Activated CD4-positive, CD25-positive, alpha-beta regulatory T cell treated with anti-CD3 and anti-CD28 coated beads, Interleukin-2, amount 50 U/mL, for 16 hours (primary cell): Measurements from ENCODE around the gene FERMT1.

ENCODE experiments used
- DNase-seq: peaks from one replicate; pipeline ENCODE4 v3.0.0-alpha.2; 2020; ENCODE audit warnings: low read depth, low spot score

FERMT1 gene

DNA sequence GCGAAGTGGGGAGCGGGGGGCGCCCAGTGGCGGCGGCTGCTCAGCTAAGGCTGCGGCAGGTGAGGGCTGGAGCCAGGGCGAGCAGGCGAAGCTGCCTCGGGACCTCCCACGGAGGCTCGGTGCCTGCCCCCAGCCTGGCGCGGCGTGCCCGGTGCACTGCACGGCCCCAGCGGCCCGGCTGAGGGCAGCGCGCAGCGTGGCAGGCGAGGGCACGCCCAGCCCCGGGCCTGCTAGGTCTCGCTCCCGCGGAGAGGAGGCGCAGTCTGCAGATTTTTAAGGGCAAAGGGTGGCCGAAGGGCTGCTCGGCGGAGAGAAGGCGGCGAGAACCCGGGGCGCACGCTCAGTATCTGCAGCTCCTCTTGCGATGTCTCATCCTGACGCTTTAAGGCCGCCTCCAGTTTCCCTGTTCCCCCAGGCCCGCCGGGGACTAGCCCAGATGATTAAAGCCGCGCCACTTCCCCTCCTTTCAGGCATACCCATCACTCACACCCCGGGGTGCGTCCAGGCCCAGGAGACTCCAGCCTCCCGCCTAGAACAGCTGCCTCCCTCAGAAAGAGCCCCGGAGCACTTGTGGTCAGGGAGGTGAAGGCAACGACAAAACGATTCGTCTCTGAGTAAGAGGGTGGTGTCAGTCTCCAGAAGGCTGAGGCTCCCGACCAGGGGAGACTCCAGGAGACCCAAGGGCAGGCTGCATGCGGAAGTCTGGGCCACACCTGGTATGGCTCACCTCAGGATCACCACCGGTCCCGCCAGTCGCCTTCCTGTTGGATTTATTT lies at the start of gene FERMT1:
Gene FERMT1, minus strand, starts transcription at position 158 of the 776 bp plus-strand sequence. CDS start 3,476 bp downstream, outside the sequence.
- DNase-seq = no peak

GRCh38 chr20:6169251-6169650 lies 46.4 kb upstream of the FERMT1 start:
- no peak for DNase-seq

- no peak for DNase-seq
Measured at GRCh38 chr20:6168204-6168603, 45.4 kb upstream of the FERMT1 start.

DNA sequence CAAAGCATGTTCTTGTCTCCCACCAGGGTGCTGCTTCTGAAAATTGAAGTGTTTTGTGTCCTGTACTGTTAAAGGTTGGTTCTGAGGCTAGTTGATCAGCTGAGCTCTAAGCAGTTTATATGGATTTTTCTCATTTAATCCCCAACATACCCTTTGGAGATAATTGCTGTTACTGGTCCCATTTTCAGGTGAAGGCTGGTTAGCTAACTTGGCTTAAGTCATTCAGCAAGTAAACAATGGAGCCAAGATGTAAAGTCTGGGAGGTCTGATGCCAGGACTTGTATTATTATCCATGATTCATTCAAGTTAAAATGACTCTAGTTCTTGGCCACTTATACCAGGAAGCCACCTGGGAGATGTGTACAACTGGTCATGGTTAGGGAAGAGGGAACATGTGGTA lies 42.5 kb upstream of the FERMT1 start:
- DNase-seq = no peak

DNA sequence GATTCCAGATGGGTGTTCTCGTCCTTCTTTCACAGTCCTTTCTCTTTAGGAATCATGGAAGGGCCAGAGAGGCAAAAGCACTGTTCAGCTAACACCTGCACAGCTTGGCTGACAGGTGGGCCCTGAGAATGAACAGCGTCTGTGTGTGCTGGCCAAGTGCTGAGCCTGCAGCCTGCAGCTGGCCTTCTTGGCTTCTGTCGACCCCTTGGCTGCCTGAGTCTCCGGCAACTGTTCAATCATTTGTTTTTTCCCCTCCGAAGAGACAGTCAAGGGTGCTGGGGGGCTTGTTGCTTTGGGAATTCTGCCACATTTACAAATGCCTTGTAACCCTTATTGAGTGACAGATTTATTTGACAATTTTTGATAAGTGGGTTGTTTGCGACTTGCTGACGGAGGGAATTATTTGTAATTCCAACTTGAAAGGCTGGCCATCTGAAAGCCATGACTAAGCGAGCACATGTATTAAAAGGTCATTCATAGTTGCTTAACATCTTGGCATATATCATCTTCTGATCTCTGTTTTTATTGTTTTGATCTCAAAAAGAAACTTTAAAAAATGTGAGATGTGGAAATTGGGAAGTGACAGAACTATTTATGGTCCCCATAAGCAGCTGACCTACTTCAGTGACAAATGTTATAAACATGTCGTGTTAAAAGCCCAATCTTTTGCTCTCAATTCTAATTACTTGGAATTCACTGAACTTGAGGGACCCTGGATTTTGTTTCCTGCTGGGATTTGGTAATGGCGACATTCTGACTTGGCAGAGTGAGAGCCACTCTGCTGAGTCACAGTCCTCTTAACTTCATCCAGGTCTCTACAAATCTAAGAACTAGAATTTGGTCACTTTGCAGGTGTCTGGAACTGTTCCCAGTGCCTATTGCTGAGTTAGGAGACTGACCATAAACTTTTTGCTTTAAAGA lies 41.9 kb upstream of the FERMT1 start:
- no peak for DNase-seq

DNA sequence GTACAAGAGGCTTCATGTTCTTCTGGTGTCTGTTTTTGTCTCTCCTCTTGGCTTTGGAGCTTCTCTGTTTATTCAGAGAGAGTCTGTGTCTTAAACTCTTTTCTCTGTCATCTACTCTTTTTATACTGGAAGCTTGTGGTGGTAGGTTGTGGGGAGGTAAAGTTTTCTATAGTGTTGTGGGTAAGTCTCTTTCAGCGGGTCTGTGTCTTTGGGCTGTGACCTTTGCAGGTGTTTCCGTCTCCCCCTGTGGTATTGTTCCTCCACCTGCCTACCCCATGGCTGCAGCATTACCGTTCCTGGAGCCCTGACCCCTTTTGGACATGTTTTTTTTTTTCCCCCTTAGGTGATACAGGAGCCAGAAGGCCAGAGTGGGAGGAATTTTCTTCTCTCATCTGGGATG lies 37.9 kb upstream of the FERMT1 start:
- no peak for DNase-seq

DNA sequence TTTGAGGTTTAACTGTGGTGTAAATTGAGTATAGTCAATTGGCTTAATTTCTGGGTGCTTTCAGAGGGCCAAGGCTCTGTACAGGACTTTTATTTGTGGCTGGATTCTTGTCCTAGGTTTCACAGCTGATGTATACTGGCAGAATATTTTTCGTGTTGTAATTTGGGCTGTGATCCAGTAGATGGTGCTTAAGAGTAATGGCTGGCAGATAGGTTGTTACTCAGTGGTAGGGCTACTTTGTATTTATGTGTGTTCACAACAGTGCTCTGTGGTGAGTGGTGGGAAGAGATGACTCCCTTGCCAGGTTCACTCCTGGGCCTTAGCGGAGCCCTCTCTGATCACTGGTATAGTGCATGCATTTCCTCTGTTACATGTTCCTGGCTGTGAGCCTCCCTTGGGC lies 34.5 kb upstream of the FERMT1 start:
- no peak for DNase-seq

GRCh38 chr20:6152777-6153176 lies 29.9 kb upstream of the FERMT1 start:
- no peak for DNase-seq

DNA sequence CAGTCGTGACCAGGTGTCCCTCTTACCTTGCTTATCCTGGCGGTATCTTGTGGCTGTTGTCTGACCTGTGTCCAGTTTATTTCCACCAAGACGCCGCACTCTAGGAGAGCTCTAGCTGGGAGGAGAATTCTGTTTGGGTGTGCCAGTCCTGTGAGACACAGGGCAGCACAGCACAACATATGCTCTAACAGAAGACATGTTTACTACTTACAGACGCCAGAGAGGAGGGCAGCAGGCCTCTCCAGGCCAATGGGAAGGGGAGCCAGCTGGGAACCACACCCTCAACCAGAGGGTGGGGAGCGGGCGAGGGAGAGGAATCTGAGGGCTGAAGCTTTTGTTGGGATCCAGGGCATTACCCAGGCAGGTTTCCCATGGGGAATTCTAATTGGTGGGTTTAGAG lies 25.2 kb upstream of the FERMT1 start:
- DNase-seq = no peak

GRCh38 chr20:6142348-6142993 lies 19.6 kb upstream of the FERMT1 start:
- peak; percentile 10 for DNase-seq

- DNase-seq = no peak
Measured at GRCh38 chr20:6140947-6141346, 18.1 kb upstream of the FERMT1 start.

DNA sequence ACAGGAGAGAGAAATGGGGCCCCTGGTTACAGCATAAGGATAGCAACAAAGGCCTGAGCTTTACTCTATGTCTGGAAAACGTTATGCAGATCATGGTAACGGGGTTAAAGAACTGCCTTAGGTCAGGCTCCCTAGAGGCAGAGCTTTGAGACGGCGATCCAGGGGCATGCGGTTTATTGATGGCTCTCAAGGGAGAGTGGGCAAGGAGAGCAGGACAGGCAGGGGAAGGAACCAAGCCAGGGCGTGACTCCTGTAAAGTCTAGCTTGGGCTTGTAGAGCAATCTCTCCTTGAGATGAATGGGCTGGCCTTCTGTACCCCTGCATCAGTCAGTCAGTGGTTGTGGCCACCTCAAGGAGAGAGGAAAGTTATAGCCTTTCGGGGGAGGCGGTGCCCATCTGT lies 12.5 kb upstream of the FERMT1 start:
- no peak for DNase-seq

GRCh38 chr20:6134592-6134991 lies 11.8 kb upstream of the FERMT1 start:
- DNase-seq = no peak

- DNase-seq = no peak
Measured at GRCh38 chr20:6130045-6130444, 7.2 kb upstream of the FERMT1 start.

DNA sequence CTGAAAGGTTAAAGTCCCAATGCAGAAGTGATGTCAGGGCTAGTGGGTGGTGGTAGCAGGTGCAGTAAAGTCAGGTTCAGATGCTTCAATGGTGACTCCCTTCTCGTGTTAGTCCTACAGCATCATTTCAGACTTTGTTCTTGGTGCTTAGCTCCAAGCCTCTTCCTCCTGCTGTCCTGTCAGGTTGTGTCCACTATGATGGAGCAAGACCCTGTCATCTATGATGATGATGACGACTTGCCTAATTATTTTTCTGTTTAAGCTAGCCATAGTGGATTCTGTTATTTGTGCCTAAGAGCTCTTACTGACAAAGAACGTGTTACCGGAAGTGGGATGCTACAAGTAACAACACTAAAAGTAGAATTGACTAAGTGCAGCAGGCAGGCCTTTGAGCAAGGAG lies 5.0 kb upstream of the FERMT1 start:
- no peak for DNase-seq

DNA sequence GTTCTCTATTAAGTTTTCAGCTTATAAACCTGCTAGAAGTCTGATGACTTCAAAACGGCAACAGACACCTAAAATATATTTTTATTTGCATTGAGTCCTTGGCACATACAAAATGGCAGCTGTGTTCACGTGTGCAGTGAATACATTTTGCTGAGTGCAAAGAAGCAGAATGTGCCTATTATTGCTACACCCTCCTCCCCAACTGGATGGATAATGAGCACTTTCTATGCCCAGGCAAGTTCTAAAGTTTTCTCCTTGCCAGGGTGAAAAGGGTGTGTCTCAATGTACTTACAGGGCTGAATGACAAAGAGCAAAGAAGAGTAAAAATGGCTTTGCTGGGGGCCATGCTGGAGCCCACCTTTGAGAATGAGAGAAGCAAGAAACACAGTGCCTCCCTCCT lies 4.0 kb upstream of the FERMT1 start:
- no peak for DNase-seq

DNA sequence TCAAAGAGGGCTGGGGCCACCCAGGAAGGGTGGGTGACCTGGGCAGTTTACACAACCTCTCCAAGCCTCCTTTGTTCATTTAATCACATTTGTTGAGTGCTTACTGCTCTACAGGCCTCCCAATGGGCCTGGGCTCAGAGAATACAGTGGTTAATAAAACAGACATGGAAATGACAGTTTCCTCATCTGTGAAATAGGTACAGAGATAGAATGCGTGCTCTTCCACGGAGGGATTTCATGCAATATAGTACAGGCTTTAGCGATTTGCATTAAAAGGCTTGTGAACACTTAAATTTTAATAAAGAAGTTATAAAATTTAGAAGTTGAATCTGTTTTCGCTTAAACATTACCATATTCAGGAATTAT lies 802 bp upstream of the FERMT1 start:
- no peak for DNase-seq

DNA sequence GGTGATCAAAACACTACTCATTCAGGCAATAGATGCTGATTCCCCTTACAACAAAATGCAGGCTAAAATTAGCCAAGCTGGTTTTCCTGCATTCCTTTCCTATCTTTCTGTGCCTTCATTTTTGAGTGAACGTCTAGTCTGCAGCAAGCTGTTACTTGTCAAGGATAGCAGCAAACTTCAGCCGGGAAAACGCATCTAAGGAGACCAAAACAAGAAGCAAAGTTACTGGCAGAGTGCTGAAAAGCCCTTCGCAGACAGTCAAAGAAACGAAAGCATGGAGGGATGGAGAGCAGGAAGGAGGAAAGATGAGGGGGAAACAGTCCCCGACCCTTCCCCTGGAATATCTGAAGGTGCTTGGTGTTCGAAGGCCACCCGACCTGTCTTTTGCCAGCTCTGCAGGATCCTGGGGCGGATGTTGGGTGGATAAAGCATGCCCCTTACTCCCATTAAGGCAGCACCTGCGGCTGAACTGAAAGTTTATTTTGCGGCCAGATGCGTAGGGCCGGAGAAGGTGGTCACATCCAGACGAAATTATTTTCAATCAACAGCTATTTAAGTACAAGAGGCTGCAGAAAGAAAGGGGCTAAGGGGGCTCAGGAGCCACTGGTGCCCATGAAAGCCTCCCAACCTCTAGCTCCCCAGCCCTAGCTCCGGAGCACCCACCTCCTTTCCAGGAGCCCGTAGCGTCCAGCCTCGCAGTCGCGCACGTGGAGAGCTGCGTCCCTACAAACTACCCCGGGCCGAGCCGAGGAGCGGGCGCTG lies 538 bp downstream of the FERMT1 start:
- DNase-seq = no peak

DNA sequence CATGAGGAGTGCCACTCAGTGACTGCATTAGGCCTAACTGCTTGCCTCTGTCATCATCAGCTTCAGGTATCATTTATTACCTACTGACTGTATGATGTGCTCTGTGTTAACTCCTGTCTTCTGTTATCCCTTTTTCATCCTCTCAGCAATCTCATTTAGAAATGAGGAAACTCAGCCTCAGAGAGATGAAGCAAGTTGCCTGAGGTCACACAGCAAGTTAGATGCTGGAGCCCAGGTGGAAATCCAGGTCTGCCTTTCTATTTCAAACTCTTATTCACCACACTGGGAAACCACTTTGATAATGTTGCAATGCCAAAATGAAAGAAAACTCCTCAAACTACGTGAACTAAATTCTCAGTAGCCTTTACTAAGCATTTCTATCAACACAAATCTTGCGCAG lies 1.3 kb downstream of the FERMT1 start:
- DNase-seq = no peak

DNA sequence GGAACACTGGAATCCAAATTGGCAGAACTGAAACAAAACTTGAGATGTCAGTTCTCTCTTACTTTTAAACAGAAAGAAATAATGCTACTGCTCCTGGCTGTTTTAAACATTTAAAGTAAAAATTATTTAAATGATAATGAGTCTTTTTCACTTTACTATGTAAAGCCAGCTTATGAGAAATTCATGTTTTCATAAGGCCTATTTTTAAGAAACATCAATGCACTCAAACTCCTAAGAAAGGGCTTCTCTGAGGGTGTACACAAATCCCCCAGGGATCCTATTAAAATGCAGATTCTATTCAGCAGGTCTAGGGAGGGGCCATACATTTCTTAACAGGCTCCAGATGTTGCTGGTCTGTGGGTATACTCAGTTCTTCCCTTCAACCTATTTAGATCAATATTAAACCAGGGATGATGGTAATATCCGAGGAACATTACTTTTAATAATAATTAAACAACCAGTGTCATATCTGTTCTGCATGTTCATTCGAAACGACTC lies 2.3 kb downstream of the FERMT1 start:
- DNase-seq = no peak

GRCh38 chr20:6116758-6117157 lies 6.1 kb downstream of the FERMT1 start:
- DNase-seq = no peak
